ENCODE measurements around the gene SPATA12. TPM values are rescaled to one million over a fixed set of nuclear protein-coding genes. Genes with fewer than 3 reads are reported as not detected.

Gene SPATA12
- total RNA-seq: not detected

- no peak within 1 kb of the TSS for H3K4me3 ChIP-seq (ENCODE audit: low read length)
- H3K9me3 ChIP-seq (ENCODE audit: low read depth, low read length): no peaks in the 10 kb centered on the region
- peaks cover 49% of the 10 kb centered on the region for H3K4me1 ChIP-seq (ENCODE audit: insufficient read depth, low read length)
- H3K27me3 ChIP-seq (ENCODE audit: insufficient read depth, low read length): no peaks in the 10 kb centered on the region
Measured at GRCh38 chr3:57060089-57060821, at the start of gene SPATA12. TSS of gene SPATA12 (plus strand) at chr3:57060664. CDS start at chr3:57073695, 13,031 bp downstream.

- Histone ChIP-seq H3K9me3 (ENCODE audit: low read depth, low read length) (no peaks in the 10 kb centered on the region), H3K4me3 (ENCODE audit: low read length) (no peak overlapping the region), H3K4me1 (ENCODE audit: insufficient read depth, low read length) (no peaks in the 10 kb centered on the region), H3K27me3 (ENCODE audit: insufficient read depth, low read length) (no peaks in the 10 kb centered on the region)
Measured at GRCh38 chr3:57011022-57011421, 49.4 kb upstream of the SPATA12 start.

- no peaks in the 10 kb centered on the region for H3K4me1 ChIP-seq (ENCODE audit: insufficient read depth, low read length)
- H3K27me3 ChIP-seq (ENCODE audit: insufficient read depth, low read length): no peaks in the 10 kb centered on the region
- no peak overlapping the region for H3K4me3 ChIP-seq (ENCODE audit: low read length)
- H3K9me3 ChIP-seq (ENCODE audit: low read depth, low read length): no peaks in the 10 kb centered on the region
Measured at GRCh38 chr3:57012847-57013246, 47.6 kb upstream of the SPATA12 start.

DNA sequence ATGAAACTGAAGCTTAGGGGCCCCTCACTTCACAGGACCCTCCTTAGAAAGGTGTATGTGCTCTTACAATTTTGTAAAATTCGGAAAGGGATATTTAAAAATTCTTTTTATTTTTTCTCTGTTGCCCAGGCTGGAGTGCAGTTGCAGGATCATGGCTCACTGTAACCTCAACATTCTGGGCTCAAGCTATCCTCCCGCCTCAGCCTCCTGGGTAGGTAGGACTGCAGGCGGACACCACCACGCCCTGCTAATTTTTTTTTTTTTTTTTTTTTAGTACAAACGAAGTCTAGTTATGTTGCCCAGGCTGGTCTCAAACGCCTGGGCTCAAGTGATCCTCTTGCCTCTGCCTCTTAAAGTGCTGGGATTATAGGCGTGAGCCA is 45.1 kb upstream of the SPATA12 start:
- no peaks in the 10 kb centered on the region for H3K27me3 ChIP-seq (ENCODE audit: insufficient read depth, low read length)
- no peaks in the 10 kb centered on the region for H3K9me3 ChIP-seq (ENCODE audit: low read depth, low read length)
- H3K4me3 ChIP-seq (ENCODE audit: low read length): no peak overlapping the region
- H3K4me1 ChIP-seq (ENCODE audit: insufficient read depth, low read length): no peaks in the 10 kb centered on the region

GRCh38 chr3:57015912-57016311 is 44.6 kb upstream of the SPATA12 start:
- no peaks in the 10 kb centered on the region for H3K27me3 ChIP-seq (ENCODE audit: insufficient read depth, low read length)
- no peak overlapping the region for H3K4me3 ChIP-seq (ENCODE audit: low read length)
- H3K4me1 ChIP-seq (ENCODE audit: insufficient read depth, low read length): no peaks in the 10 kb centered on the region
- no peaks in the 10 kb centered on the region for H3K9me3 ChIP-seq (ENCODE audit: low read depth, low read length)

DNA sequence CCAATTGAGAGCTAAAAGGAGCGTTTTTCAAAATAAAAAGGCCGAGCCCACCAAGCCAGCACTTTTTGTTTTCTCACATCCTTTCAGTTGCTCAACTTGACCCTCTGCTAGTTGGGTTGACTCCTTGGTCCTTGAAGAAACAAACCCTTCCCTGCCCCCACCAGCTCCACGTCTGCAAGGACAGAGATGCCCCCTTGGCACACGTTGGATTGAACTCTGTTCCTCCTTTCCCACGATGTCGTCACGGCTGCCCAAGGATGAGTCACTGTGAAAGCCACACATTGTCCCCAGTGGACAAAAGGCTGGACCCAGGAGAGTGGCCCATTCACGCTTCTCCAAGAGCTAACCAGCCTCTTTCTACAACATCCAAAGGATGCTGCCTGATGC is 43.0 kb upstream of the SPATA12 start:
- Histone ChIP-seq H3K4me1 (ENCODE audit: insufficient read depth, low read length) (no peaks in the 10 kb centered on the region), H3K27me3 (ENCODE audit: insufficient read depth, low read length) (no peaks in the 10 kb centered on the region), H3K4me3 (ENCODE audit: low read length) (no peak overlapping the region), H3K9me3 (ENCODE audit: low read depth, low read length) (no peaks in the 10 kb centered on the region)

DNA sequence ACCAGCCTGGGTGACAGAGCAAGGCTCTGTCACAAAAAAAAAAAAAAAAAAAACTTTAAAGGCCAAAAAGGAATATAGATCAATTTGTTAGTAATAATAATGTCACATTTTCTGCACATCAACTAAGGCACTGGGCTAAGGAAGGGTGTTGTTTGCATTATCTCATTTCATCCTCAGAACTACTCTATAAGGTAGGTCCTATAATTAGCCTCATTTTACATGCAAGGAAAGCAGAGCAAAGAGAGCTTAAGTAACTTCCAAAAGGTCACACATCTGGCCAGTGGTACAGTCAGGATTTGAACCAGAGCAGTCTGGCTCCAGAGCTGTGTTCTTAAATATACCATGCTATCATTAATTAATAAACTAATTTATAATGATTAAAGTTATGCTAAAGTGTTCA is 42.2 kb upstream of the SPATA12 start:
- Histone ChIP-seq H3K4me3 (ENCODE audit: low read length) (no peak overlapping the region), H3K4me1 (ENCODE audit: insufficient read depth, low read length) (no peaks in the 10 kb centered on the region), H3K9me3 (ENCODE audit: low read depth, low read length) (no peaks in the 10 kb centered on the region), H3K27me3 (ENCODE audit: insufficient read depth, low read length) (no peaks in the 10 kb centered on the region)

DNA sequence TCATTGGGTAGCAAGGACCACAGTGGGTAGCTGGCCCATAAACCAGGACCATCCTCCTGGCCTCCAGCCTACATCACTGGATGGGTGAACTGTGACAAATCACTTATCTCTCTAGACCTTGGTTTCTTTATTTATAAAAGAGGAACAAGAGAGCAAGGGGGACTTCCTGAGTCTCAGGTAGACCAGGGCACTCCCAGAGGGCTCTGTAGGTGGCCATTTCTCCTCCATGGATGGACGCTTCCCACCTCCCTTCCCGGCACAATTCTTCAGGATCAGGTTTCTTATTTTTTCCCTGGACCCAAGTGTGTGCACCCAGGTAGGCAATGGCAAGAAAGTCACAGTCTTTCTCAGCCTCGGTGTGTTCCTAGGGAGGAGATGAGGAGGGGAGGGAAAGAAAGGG is 41.4 kb upstream of the SPATA12 start:
- H3K27me3 ChIP-seq (ENCODE audit: insufficient read depth, low read length): no peaks in the 10 kb centered on the region
- H3K4me1 ChIP-seq (ENCODE audit: insufficient read depth, low read length): no peaks in the 10 kb centered on the region
- no peaks in the 10 kb centered on the region for H3K9me3 ChIP-seq (ENCODE audit: low read depth, low read length)
- no peak overlapping the region for H3K4me3 ChIP-seq (ENCODE audit: low read length)

DNA sequence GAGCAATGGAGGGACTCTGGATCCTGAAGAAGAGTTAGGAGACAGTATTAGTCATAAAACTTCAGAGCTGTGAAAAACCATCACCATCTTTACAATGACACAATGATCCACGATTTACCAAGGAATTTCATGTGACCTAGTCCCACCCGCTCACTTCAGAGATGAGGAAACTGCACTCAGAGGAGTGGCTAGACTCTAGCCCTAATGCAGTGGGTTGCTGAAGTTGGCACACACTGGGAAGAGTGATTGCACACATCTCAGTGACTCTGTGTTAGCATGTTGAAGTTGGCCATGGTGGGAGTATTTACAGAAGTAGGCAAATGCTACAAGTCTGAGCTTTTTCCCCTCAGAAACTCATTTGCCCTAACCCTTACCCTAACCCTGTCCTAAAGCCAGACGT is 35.2 kb upstream of the SPATA12 start:
- Histone ChIP-seq H3K4me3 (ENCODE audit: low read length) (no peak overlapping the region), H3K9me3 (ENCODE audit: low read depth, low read length) (no peaks in the 10 kb centered on the region), H3K4me1 (ENCODE audit: insufficient read depth, low read length) (no peaks in the 10 kb centered on the region), H3K27me3 (ENCODE audit: insufficient read depth, low read length) (no peaks in the 10 kb centered on the region)

GRCh38 chr3:57026944-57027343 is 33.5 kb upstream of the SPATA12 start:
- H3K27me3 ChIP-seq (ENCODE audit: insufficient read depth, low read length): no peaks in the 10 kb centered on the region
- no peak overlapping the region for H3K4me3 ChIP-seq (ENCODE audit: low read length)
- H3K9me3 ChIP-seq (ENCODE audit: low read depth, low read length): no peaks in the 10 kb centered on the region
- no peaks in the 10 kb centered on the region for H3K4me1 ChIP-seq (ENCODE audit: insufficient read depth, low read length)

DNA sequence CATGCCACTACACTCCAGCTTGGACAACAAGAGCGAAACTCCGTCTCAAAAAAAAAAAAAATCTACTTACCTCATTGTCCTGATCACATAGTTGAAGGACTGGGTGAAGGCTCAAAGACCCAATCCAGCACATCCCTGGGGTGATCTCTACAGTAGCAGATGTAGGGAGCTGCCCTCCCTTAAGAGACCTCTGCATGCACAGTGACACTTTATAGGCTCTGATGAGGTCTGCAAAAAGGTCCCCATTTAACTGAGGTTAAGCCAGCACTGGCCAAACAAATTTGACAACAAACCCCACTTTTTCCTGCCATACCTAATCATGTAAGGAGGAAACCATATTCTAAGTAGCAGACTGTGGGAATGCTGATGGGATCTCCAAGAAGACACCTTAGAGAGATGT is 31.1 kb upstream of the SPATA12 start:
- Histone ChIP-seq H3K4me1 (ENCODE audit: insufficient read depth, low read length) (no peaks in the 10 kb centered on the region), H3K27me3 (ENCODE audit: insufficient read depth, low read length) (no peaks in the 10 kb centered on the region), H3K9me3 (ENCODE audit: low read depth, low read length) (no peaks in the 10 kb centered on the region), H3K4me3 (ENCODE audit: low read length) (no peak overlapping the region)

DNA sequence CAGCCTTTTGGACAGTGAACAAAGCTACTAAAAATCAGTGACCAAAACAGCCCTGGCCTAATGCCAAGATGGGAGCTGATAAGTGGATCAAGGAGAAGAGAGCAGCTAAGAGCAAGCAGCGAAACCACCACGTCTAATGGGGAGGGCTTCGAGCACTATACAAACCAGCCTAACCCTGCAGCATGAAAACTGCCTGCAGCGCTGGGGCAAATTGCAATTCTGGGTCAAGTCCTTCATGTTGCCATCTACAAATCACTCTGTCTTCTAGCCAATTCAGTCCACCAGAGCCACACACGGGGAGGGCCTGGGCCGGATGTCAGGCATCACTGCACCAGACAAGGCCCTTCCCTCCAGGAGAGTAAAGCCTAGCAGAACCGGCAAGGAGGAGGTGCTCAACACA is 30.5 kb upstream of the SPATA12 start:
- no peaks in the 10 kb centered on the region for H3K4me1 ChIP-seq (ENCODE audit: insufficient read depth, low read length)
- no peaks in the 10 kb centered on the region for H3K9me3 ChIP-seq (ENCODE audit: low read depth, low read length)
- H3K4me3 ChIP-seq (ENCODE audit: low read length): no peak overlapping the region
- H3K27me3 ChIP-seq (ENCODE audit: insufficient read depth, low read length): no peaks in the 10 kb centered on the region

- H3K27me3 ChIP-seq (ENCODE audit: insufficient read depth, low read length): no peaks in the 10 kb centered on the region
- H3K4me3 ChIP-seq (ENCODE audit: low read length): no peak overlapping the region
- H3K9me3 ChIP-seq (ENCODE audit: low read depth, low read length): no peaks in the 10 kb centered on the region
- H3K4me1 ChIP-seq (ENCODE audit: insufficient read depth, low read length): no peaks in the 10 kb centered on the region
Measured at GRCh38 chr3:57030721-57031120, 29.7 kb upstream of the SPATA12 start.

DNA sequence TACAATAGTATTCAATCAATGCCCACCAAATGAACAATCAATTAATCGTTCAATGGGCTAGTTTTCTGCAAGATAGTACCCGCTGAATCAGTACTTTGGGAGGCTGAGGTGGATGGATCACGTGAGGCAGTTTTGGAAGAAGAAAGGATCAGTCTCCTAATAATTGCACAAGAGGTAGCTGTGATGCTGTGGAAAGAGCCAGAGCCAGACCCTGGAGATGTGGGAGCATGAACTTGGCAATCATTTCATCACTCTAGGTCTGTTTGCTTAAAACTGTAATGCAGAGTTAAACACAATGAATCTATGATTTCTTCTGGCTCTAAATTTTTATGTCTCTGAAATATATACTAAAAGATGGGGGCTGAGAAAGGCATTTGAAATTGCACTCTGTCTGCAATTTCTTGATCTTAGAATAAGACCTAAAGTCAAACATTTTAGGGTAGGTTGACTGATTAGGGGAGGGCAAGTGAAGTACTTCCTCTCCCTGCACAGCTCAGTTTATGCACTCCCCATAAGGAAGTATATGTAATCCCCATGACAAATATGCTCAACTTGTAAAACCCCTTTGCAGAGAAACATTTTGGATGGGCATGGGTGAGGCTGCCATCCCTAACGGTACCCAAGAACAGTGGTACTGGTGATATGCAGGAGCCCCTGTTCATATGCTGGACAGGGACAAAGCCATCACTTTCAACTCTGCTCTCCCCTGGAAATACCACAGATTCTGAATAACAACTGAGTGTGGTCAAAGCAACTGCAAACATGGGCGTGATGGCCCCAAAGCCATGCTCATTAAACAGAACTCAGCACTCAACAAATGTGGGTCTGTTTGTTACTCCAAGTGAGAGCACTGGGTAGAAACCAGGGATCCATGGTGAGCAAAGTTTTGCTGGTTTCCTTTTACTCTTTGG is 28.6 kb upstream of the SPATA12 start:
- H3K27me3 ChIP-seq (ENCODE audit: insufficient read depth, low read length): no peaks in the 10 kb centered on the region
- no peaks in the 10 kb centered on the region for H3K9me3 ChIP-seq (ENCODE audit: low read depth, low read length)
- no peak overlapping the region for H3K4me3 ChIP-seq (ENCODE audit: low read length)
- H3K4me1 ChIP-seq (ENCODE audit: insufficient read depth, low read length): no peaks in the 10 kb centered on the region

- Histone ChIP-seq H3K27me3 (ENCODE audit: insufficient read depth, low read length) (no peaks in the 10 kb centered on the region), H3K9me3 (ENCODE audit: low read depth, low read length) (no peaks in the 10 kb centered on the region), H3K4me1 (ENCODE audit: insufficient read depth, low read length) (no peaks in the 10 kb centered on the region), H3K4me3 (ENCODE audit: low read length) (no peak overlapping the region)
Measured at GRCh38 chr3:57036952-57037351, 23.5 kb upstream of the SPATA12 start.

All from mononuclear cell (primary cell).